GM19328 (cell line): ENCODE results near the gene SEM1.
"Not testable (repeated sequence)": the region's sequence is repeated elsewhere in the genome, so short reads cannot be mapped to it uniquely, and the experiment has no call there.

Experiments used
- ATAC-seq: cut with Tn5 transposase; IDR thresholded peaks from one replicate; pipeline ENCODE4 v1.9.1; 2021; ENCODE audit warnings: mild to moderate bottlenecking, moderate library complexity; ENCODE audit not compliant: unreplicated experiment

SEM1 gene

GRCh38 chr7:96707901-96708774 is 1.5 kb downstream of the SEM1 start:
- no peak for ATAC-seq

- ATAC-seq = no peak
Observed at GRCh38 chr7:96701258-96701657, 8.4 kb downstream of the SEM1 start.

- ATAC-seq = no peak
Observed at GRCh38 chr7:96700516-96700915, 9.1 kb downstream of the SEM1 start.

GRCh38 chr7:96699219-96699871 is 10.3 kb downstream of the SEM1 start:
- ATAC-seq = no peak

GRCh38 chr7:96698449-96698848 is 11.2 kb downstream of the SEM1 start:
- ATAC-seq = not testable (repeated sequence)

- ATAC-seq = no peak
Observed at GRCh38 chr7:96697822-96698221, 11.8 kb downstream of the SEM1 start.

- no peak for ATAC-seq
Observed at GRCh38 chr7:96695581-96695980, 14.1 kb downstream of the SEM1 start.

GRCh38 chr7:96694082-96694481 is 15.6 kb downstream of the SEM1 start:
- ATAC-seq = no peak

GRCh38 chr7:96691702-96692101 is 17.9 kb downstream of the SEM1 start:
- no peak for ATAC-seq

GRCh38 chr7:96689414-96689813 is 20.2 kb downstream of the SEM1 start:
- ATAC-seq = no peak

- ATAC-seq = no peak
Observed at GRCh38 chr7:96686305-96686704, 23.3 kb downstream of the SEM1 start.

GRCh38 chr7:96685755-96686154 is 23.9 kb downstream of the SEM1 start:
- ATAC-seq = peak; percentile 85

GRCh38 chr7:96685353-96685752 is 24.3 kb downstream of the SEM1 start:
- ATAC-seq = peak; percentile 63

- ATAC-seq = no peak
Observed at GRCh38 chr7:96679886-96680285, 29.8 kb downstream of the SEM1 start.

GRCh38 chr7:96676919-96677318 is 32.7 kb downstream of the SEM1 start:
- no peak for ATAC-seq

GRCh38 chr7:96675548-96675947 is 34.1 kb downstream of the SEM1 start:
- ATAC-seq = no peak

GRCh38 chr7:96674565-96674964 is 35.1 kb downstream of the SEM1 start:
- no peak for ATAC-seq

GRCh38 chr7:96671854-96672253 is 37.8 kb downstream of the SEM1 start:
- no peak for ATAC-seq

- ATAC-seq = no peak
Observed at GRCh38 chr7:96670338-96671289, 39.0 kb downstream of the SEM1 start.

GRCh38 chr7:96669812-96670211 is 39.8 kb downstream of the SEM1 start:
- ATAC-seq = no peak

GRCh38 chr7:96667026-96667425 is 42.6 kb downstream of the SEM1 start:
- no peak for ATAC-seq
